Fibroblast of lung (primary cell): ENCODE measurements around the gene POLA1.

Experiments
- CTCF ChIP-seq, 2 donors: IDR thresholded peaks in 1 of 2; conservative IDR thresholded peaks in 1 of 2; 1 replicate in 1 of 2; 2 replicates in 1 of 2; pipeline ENCODE4 v1.5.1; 2011 to 2012; ENCODE audit warnings: low read length in 2 of 2, control low read depth in 1 of 2, inconsistent platforms in 1 of 2, low read depth in 1 of 2, mild to moderate bottlenecking in 1 of 2
- EZH2 ChIP-seq: IDR thresholded peaks from 2 replicates; pipeline ENCODE4 v1.5.1; 2012; ENCODE audit warnings: low read length, control low read depth, mild to moderate bottlenecking; ENCODE audit errors: missing control alignments

GRCh38 chrX:25010784-25011588, 317.3 kb downstream of the POLA1 start:
- TF ChIP-seq CTCF (conservative IDR thresholded peaks at IDR 0.05 in 1 of 2, IDR thresholded peaks at IDR 0.05 in 1 of 2; ENCODE audit: low read depth in 1 of 2, low read length in 2 of 2) (no peak), EZH2 (no peak)
